ENCODE results near the gene METTL16.

METTL16 gene

GRCh38 chr17:2393954-2394749 lies 117.5 kb downstream of the METTL16 start:
- no peak for DNase-seq (ENCODE audit: low read depth)
- H3K4me3 ChIP-seq (ENCODE audit: control insufficient read depth, low read depth, low read length): peak overlapping the region; percentile 31
- no peak for TF ChIP-seq CTCF (conservative IDR thresholded peaks at IDR 0.05; ENCODE audit: control insufficient read depth, insufficient read depth, low read depth, low read length)

- H3K4me3 ChIP-seq (ENCODE audit: control insufficient read depth, low read depth, low read length): peak overlapping the region; percentile 57
- no peak for TF ChIP-seq CTCF (conservative IDR thresholded peaks at IDR 0.05; ENCODE audit: control insufficient read depth, insufficient read depth, low read depth, low read length)
- DNase-seq (ENCODE audit: low read depth): peak; percentile 78
Observed at GRCh38 chr17:2393174-2393953, 118.3 kb downstream of the METTL16 start.

DNA sequence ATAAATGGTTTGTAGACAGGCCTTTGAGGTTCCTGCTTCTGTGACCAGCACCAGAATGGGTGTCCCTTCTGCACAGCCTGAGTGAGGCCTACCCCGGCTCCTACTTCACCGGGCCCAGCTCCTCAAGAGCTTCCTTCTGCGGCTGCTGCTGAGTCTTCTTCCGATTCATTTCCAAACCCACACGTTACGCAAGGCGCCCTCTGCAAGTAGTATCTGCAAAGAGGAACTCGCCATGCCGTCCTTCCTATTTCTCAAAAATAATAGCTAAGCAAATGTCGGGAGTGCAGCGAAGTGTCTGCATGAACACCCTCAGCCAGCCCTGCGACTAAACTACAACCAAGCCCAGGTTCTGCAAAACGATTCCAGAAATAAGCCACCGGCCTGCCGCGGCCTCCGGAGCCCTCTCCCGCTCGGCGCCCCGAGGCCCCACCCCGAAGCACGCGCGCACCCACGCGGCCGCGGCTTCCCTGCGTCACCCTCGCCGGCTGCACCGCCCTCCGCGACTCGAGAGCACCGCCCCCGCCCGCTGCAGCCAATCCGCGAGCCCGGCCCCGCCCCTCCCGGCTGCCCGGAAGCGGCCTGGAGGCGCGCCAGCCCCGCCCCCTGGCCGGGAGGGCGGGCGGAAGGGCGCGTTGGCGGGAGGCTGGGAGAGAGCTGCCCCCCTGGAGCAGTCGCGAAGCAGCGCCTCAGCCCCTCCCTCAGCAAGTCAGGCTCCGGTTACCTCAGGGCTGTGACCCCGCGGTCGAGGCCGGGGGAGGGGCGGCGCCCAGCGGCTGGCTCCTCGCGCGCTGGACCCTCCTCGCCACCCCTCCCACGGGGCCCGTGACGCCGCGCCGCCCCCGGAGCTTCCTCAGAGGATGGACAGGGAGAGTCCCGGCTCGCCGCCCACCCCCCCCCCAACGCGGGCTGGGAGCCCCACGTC lies 119.2 kb downstream of the METTL16 start:
- H3K4me3 ChIP-seq (ENCODE audit: control insufficient read depth, low read depth, low read length): peak overlapping the region; percentile 57
- peak; percentile 94 for DNase-seq (ENCODE audit: low read depth)
- no peak for TF ChIP-seq CTCF (conservative IDR thresholded peaks at IDR 0.05; ENCODE audit: control insufficient read depth, insufficient read depth, low read depth, low read length)

GRCh38 chr17:2391597-2392251 lies 120.0 kb downstream of the METTL16 start:
- TF ChIP-seq CTCF (conservative IDR thresholded peaks at IDR 0.05; ENCODE audit: control insufficient read depth, insufficient read depth, low read depth, low read length): no peak
- H3K4me3 ChIP-seq (ENCODE audit: control insufficient read depth, low read depth, low read length): peak overlapping the region; percentile 51
- no peak for DNase-seq (ENCODE audit: low read depth)

DNA sequence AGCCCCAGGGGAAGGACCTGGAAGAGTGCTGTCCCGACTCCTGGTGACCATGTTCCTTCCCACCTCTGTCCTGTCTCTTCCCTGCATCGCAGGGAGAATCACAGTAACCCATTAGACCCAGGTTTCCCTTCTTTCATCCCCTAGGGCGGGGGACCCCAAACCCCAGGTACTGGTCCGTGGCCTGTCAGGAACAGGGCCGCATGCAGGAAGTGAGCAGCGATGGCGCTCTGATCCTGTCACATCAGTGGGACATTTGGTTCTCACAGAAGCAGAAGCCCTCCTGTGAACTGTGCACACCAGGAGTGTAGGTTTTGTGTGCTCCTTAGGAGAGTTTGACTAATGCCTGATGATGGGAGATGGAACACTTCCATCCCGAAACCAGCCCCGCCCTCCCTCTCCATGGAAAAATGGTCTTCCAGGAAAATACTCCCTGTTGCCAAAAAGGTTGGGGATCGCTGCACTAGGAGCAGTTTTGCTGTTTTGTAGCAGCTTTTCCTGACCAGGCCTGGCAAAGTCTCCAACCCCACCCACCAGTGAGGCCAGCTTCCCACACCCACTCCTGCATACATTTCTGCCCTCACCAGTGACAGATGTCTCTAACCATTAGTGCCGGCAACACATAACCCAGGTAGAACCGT lies 121.4 kb downstream of the METTL16 start:
- DNase-seq (ENCODE audit: low read depth): peak; percentile 58
- H3K4me3 ChIP-seq (ENCODE audit: control insufficient read depth, low read depth, low read length): no peak overlapping the region
- TF ChIP-seq CTCF (conservative IDR thresholded peaks at IDR 0.05; ENCODE audit: control insufficient read depth, insufficient read depth, low read depth, low read length): no peak
